SK-N-SH (cell line): ENCODE results near the gene CXCL17. TPM values are rescaled to one million over a fixed set of nuclear protein-coding genes. Genes with fewer than 3 reads are reported as not detected.
A peak's percentile ranks its signal among the peaks of the same experiment; 100 is the strongest.

Experiments
- CTCF ChIA-PET: fragments of 300-600, 350-600 bp; formaldehyde crosslinking; extraction: SDS; loops from one replicate; lab custom pipeline; 2021; lab: Yijun Ruan, JAX
- POLR2A ChIA-PET: fragments of 350-600 bp; sonication (Branson Sonifier 250); formaldehyde crosslinking; extraction: SDS; loops from one replicate; lab custom pipeline; 2020; ENCODE audit warnings: antibody characterized with exemption, inconsistent platforms; lab: Yijun Ruan, JAX
- DNase-seq: peaks from one replicate; pipeline ENCODE4 v3.0.0; 2012
- H2AFZ ChIP-seq: fragments of 200-600 bp; sonication (generic); 2 replicates; pipeline ENCODE4 v1.8.1; 2016; ENCODE audit warnings: antibody characterized with exemption, mild to moderate bottlenecking, low read depth
- H3F3A ChIP-seq: fragments of 200-600 bp; sonication (generic); replicated peaks from 2 replicates; pipeline ENCODE3; 2016; ENCODE audit warnings: antibody characterized with exemption, mild to moderate bottlenecking; ENCODE audit not compliant: insufficient read depth
- H3K27ac ChIP-seq, 2 experiments: fragments of 200-500 bp in 1 of 2; fragments of 200-600 bp in 1 of 2; sonication (Bioruptor generic) in 1 of 2; sonication (generic), shearing (Covaris generic) in 1 of 2; 2 replicates each; pipeline versions ENCODE4 v1.5.1 to v1.6.1; 2014 to 2016; ENCODE audit warnings: low read depth in 2 of 2, inconsistent platforms in 1 of 2, low read length in 1 of 2, mild to moderate bottlenecking in 1 of 2, mixed read lengths in 1 of 2
- H3K27me3 ChIP-seq: fragments of 200-600 bp; sonication (generic), shearing (Covaris generic); 2 replicates; pipeline ENCODE4 v1.6.1; 2016; ENCODE audit warnings: mixed run types; ENCODE audit not compliant: insufficient read depth
- H3K36me3 ChIP-seq, 2 experiments: fragments of 200-500 bp in 1 of 2; fragments of 200-600 bp in 1 of 2; sonication (Bioruptor generic) in 1 of 2; sonication (generic) in 1 of 2; replicated peaks in 1 of 2; 2 replicates each; pipeline versions ENCODE3 to v1.5.1; 2014 to 2016; ENCODE audit warnings: low read length in 1 of 2, mild to moderate bottlenecking in 1 of 2; ENCODE audit not compliant: insufficient read depth in 2 of 2, control insufficient read depth in 1 of 2
- H3K4me1 ChIP-seq, 2 experiments: fragments of 200-500 bp in 1 of 2; fragments of 200-600 bp in 1 of 2; sonication (Bioruptor generic) in 1 of 2; sonication (generic), shearing (Covaris generic) in 1 of 2; 2 replicates each; pipeline versions ENCODE4 v1.5.1 to v1.6.1; 2014 to 2016; ENCODE audit warnings: low read depth in 1 of 2, low read length in 1 of 2, mixed run types in 1 of 2; ENCODE audit not compliant: insufficient read depth in 2 of 2, control insufficient read depth in 1 of 2
- H3K4me2 ChIP-seq: fragments of 200-600 bp; sonication (generic), shearing (Covaris generic); 2 replicates; pipeline ENCODE4 v1.6.1; 2017; ENCODE audit warnings: mixed run types
- H3K4me3 ChIP-seq, 2 experiments: fragments of 200-500 bp in 1 of 2; fragments of 200-600 bp in 1 of 2; sonication (Bioruptor generic) in 1 of 2; sonication (generic), shearing (Covaris generic) in 1 of 2; 2 replicates each; pipeline versions ENCODE4 v1.5.1 to v1.8.1; 2014 to 2016; ENCODE audit warnings: low read depth in 2 of 2, inconsistent platforms in 1 of 2, low read length in 1 of 2, mild to moderate bottlenecking in 1 of 2, mixed read lengths in 1 of 2, moderate library complexity in 1 of 2
- H3K79me2 ChIP-seq: fragments of 200-600 bp; sonication (generic); 2 replicates; pipeline ENCODE4 v1.8.1; 2017; ENCODE audit warnings: mild to moderate bottlenecking; ENCODE audit not compliant: insufficient read depth
- H3K9ac ChIP-seq: fragments of 200-600 bp; sonication (generic); 2 replicates; pipeline ENCODE4 v1.6.1; 2017; ENCODE audit warnings: mixed run types
- H3K9me2 ChIP-seq: fragments of 200-600 bp; sonication (generic); 2 replicates; pipeline ENCODE4 v1.6.1; 2017; ENCODE audit warnings: mixed run types
- H3K9me3 ChIP-seq: fragments of 200-600 bp; sonication (generic); 2 replicates; pipeline ENCODE4 v1.6.1; 2017; ENCODE audit warnings: mixed run types, mild to moderate bottlenecking, moderate library complexity
- H4K20me1 ChIP-seq: fragments of 200-600 bp; sonication (generic); 2 replicates; pipeline ENCODE4 v1.6.1; 2017; ENCODE audit warnings: mild to moderate bottlenecking, mixed run types; ENCODE audit not compliant: insufficient read depth
- CHD2 ChIP-seq: fragments of 150-350 bp; IDR thresholded peaks from 2 replicates; pipeline ENCODE4 v1.6.1; 2018; ENCODE audit warnings: low read length; ENCODE audit not compliant: partially characterized antibody
- ELF1 ChIP-seq: IDR thresholded peaks from 2 replicates; pipeline ENCODE4 v1.4.0; 2012
- EP300 ChIP-seq, 2 experiments: IDR thresholded peaks; 2 replicates each; pipeline versions ENCODE4 v1.4.0 to v1.6.1; 2012; ENCODE audit warnings: borderline replicate concordance in 1 of 2, low read depth in 1 of 2, low read length in 1 of 2
- FOSL2 ChIP-seq: IDR thresholded peaks from 2 replicates; pipeline ENCODE4 v1.4.0; 2012; ENCODE audit warnings: low read depth, mild to moderate bottlenecking, moderate library complexity, borderline replicate concordance
- GABPA ChIP-seq: IDR thresholded peaks from 2 replicates; pipeline ENCODE4 v1.4.0; 2012; ENCODE audit warnings: low read depth, mild to moderate bottlenecking
- JUND ChIP-seq: IDR thresholded peaks from 2 replicates; pipeline ENCODE4 v1.4.0; 2012
- NRF1 ChIP-seq: IDR thresholded peaks from 2 replicates; pipeline ENCODE4 v1.6.1; 2012; ENCODE audit warnings: low read depth, mild to moderate bottlenecking, low read length
- RFX5 ChIP-seq: IDR thresholded peaks from 2 replicates; pipeline ENCODE4 v1.6.1; 2012; ENCODE audit warnings: mild to moderate bottlenecking, improper control_type of control experiment, low read length
- SMC3 ChIP-seq: IDR thresholded peaks from 2 replicates; pipeline ENCODE4 v1.6.1; 2012; ENCODE audit warnings: low read depth, low read length, improper control_type of control experiment
- TCF12 ChIP-seq: IDR thresholded peaks from 2 replicates; pipeline ENCODE4 v1.4.0; 2012
- WGBS: methylation state at CpG from one replicate; pipeline ENCODE4 v1.1.6; 2017; ENCODE audit warnings: low lambda C conversion rate; 5-methylcytosine and 5-hydroxymethylcytosine counted together
- polyA plus RNA-seq, 3 experiments: library from polyadenylated mRNA; depleted of rRNA; stranded (reverse); fragments of >200 nt; gene quantifications; 2 replicates each; pipeline ENCODE4 v1.2.3, GENCODE V29; 2012
- TF ChIP-seq, protein P1 (sequence below): IDR thresholded peaks from 2 replicates; pipeline ENCODE4 v1.4.0; 2012; ENCODE audit warnings: low read depth
- TF ChIP-seq, protein P2 (sequence below): IDR thresholded peaks from 2 replicates; pipeline ENCODE4; 2012

Gene CXCL17
- polyA plus RNA-seq, 1 of the 3 experiments (the other 2 are of a cell fraction): not detected

DNA sequence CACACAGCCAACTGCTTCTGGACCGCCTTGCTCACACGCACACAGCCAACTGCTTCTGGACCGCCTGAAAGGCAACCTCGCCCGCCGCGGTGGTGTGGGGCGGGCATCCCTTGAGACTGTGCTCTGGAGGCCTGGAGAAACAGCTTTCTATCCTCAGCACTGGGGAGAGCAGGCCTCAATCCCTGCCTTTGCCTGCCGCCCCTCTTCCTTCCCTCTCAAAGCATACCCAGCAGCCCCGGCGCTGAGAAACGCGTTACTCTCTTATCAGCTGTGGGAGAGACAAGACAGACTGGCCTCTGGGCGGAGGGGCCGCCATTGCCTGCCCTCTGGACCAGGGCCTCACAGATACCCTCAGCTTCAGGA is 18.4 kb downstream of the CXCL17 start:
- WGBS: 97% methylated on average over 9 of the region's 15 CpGs
- CTCF ChIA-PET: interaction anchor here (0.8 to 2.8 kb wide), 6 partner anchors 11 to 27 kb away, joined by 3 to 23 read pairs (median 4); no protein-coding TSS in a partner anchor
- TF ChIP-seq EP300 (IDR thresholded peaks at IDR 0.05; ENCODE audit: borderline replicate concordance in 1 of 2, low read depth in 1 of 2, low read length in 1 of 2) (no peak), JUND (no peak), TCF12 (no peak), ELF1 (no peak), NRF1 (no peak), FOSL2 (no peak)
- TF ChIP-seq, all 33 proteins: peak for 0

GRCh38 chr19:42423462-42424344 is 19.0 kb downstream of the CXCL17 start:
- Histone ChIP-seq H3K4me1 (peaks cover 0 to 21% of the 10 kb centered on the region in 2 experiments; a peak in 1 of 4 replicates), H3K9ac (peak overlapping the region; percentile 61), H2AFZ (peak overlapping the region; percentile 80), H3K9me3 (no peaks in the 10 kb centered on the region), H4K20me1 (no peaks in the 10 kb centered on the region), H3F3A (no peaks in the 10 kb centered on the region), H3K79me2 (no peaks in the 10 kb centered on the region), H3K9me2 (no peaks in the 10 kb centered on the region), H3K4me3 (peak overlapping the region; percentile 69 to 86), H3K36me3 (no peaks in the 10 kb centered on the region), H3K4me2 (peak overlapping the region; percentile 94), H3K27ac (peak overlapping the region; percentile 27 to 34; a peak in 1 of 4 replicates), H3K27me3 (no peaks in the 10 kb centered on the region)
- POLR2A ChIA-PET: interaction anchor here (0.5 kb wide), 1 partner anchor 121 kb away, joined by 3 read pairs; the partner anchor contains the start of gene PAFAH1B3
- CTCF ChIA-PET: interaction anchor here (0.6 to 2.3 kb wide), 8 partner anchors 9 to 27 kb away, joined by 3 to 14 read pairs (median 4); no protein-coding TSS in a partner anchor
- peak; percentile 98 for DNase-seq
- 31% methylated on average over 49 of the region's 65 CpGs for WGBS
- 0 out of 2 replicates have a peak, but pooled peaks have one; percentile 8 for TF ChIP-seq GABPA
- TF ChIP-seq, protein P1, sequence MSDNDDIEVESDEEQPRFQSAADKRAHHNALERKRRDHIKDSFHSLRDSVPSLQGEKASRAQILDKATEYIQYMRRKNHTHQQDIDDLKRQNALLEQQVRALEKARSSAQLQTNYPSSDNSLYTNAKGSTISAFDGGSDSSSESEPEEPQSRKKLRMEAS: peak; percentile 77
- TF ChIP-seq RFX5: 0 out of 2 replicates have a peak, but pooled peaks have one; percentile 49
- TF ChIP-seq CHD2: peak; percentile 14
- TF ChIP-seq, protein P2, sequence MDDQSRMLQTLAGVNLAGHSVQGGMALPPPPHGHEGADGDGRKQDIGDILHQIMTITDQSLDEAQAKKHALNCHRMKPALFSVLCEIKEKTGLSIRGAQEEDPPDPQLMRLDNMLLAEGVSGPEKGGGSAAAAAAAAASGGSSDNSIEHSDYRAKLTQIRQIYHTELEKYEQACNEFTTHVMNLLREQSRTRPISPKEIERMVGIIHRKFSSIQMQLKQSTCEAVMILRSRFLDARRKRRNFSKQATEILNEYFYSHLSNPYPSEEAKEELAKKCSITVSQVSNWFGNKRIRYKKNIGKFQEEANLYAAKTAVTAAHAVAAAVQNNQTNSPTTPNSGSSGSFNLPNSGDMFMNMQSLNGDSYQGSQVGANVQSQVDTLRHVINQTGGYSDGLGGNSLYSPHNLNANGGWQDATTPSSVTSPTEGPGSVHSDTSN: peak; percentile 34
- no peak for TF ChIP-seq SMC3

More for the DNA sequence above, 18.4 kb downstream of the CXCL17 start:
- Histone ChIP-seq H3K9ac (no peak overlapping the region), H3K4me1 (peaks cover 0 to 21% of the 10 kb centered on the region in 2 experiments; a peak in 1 of 4 replicates), H3K36me3 (no peaks in the 10 kb centered on the region), H3F3A (no peaks in the 10 kb centered on the region), H3K79me2 (no peaks in the 10 kb centered on the region), H3K9me3 (no peaks in the 10 kb centered on the region), H3K4me2 (no peak overlapping the region; the same call in 1 of the 2 replicates), H3K27me3 (no peaks in the 10 kb centered on the region), H4K20me1 (no peaks in the 10 kb centered on the region), H2AFZ (0 out of 2 replicates have a peak overlapping the region, but pooled peaks have one; percentile 80), H3K9me2 (no peaks in the 10 kb centered on the region), H3K27ac (no peak overlapping the region), H3K4me3 (no peak overlapping the region)
- DNase-seq: no peak
- POLR2A ChIA-PET: no interaction called here
